GM19099 (cell line): Measurements from ENCODE around the gene TRNP1.

Experiments used
- POLR2A ChIP-seq: IDR thresholded peaks from 3 replicates; pipeline ENCODE4 v1.6.1; 2011; ENCODE audit warnings: low read depth; ENCODE audit not compliant: insufficient read length; ENCODE audit errors: extremely low read depth

Gene TRNP1

DNA sequence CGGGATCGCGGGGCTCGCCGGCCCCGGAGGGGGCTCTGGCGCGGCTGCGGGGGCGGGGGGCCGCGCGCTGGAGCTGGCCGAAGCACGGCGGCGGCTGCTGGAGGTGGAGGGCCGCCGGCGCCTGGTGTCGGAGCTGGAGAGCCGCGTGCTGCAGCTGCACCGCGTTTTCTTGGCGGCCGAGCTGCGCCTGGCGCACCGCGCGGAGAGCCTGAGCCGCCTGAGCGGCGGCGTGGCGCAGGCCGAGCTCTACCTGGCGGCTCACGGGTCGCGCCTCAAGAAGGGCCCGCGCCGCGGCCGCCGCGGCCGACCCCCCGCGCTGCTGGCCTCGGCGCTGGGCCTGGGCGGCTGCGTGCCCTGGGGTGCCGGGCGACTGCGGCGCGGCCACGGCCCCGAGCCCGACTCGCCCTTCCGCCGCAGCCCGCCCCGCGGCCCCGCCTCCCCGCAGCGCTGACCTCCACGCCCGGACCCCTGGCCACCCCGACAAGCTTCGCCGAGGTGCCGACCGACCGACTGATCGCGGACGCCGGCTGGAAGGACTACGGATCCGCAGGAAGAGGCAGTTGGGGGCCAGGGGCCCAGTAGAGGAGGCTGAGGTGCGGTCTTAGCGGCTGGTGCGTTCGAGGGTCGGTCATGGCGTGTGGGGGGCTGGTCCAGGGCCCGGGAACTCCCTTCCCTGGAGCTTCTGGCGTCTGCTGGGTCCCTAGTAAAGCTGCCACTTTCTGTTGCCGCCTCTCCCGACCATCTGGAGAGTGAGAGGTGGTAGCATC is 711 bp downstream of the TRNP1 start:
- TF ChIP-seq POLR2A = no peak

DNA sequence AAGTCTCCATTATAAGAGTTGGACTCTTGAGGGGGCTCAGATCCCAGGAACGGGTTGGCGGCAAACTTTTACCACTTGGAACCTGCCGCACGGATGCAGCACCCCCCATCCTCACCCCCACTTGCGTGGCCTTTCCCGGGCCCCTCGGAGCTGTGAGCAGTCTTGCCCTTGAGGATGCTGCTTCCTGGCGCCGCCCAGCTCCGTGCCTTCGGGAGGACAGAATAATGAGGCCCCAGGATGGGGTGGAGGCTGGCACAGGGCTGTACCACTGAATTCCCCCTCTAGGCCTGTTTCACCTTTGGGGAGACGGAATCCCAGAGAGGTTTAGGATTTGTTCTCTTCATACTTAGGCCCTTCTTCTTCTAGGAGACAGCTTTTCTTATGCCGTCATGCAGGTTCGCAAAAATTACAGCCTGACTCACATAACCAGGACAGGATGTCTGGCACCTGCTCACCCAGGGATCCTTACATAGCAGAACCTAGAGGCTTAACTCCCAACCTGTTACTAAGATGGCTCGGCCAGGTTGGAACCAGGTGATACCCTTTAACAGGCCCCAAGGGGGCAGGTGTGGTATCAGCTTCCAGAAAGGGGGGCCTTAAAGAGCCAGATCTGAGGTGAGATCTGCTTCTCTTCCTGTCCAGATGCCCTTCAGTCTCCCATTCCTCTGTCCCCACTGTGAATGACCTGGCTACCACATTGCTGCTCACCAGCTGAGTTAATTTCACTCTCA is 1.5 kb downstream of the TRNP1 start:
- TF ChIP-seq POLR2A = no peak

DNA sequence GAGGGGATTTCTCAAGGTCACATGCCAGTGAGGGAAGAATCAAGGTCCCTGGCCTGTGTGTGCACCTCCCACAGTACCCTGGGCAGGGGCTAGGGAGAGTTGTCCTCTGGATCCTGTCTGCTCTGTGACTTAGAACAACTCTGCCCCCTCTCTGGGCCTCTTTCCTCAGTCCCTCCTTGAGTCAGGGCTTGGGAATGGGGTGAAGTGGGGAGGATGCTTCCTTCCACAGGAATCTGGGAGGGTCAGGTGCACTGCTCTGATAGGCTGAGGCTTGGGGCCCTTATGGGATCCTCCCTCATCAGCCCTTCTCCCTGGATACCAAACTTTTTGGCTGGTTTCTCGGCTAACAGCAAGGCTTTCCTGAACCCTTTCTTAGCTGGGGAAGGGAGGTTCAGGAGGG is 2.5 kb downstream of the TRNP1 start:
- TF ChIP-seq POLR2A = no peak

DNA sequence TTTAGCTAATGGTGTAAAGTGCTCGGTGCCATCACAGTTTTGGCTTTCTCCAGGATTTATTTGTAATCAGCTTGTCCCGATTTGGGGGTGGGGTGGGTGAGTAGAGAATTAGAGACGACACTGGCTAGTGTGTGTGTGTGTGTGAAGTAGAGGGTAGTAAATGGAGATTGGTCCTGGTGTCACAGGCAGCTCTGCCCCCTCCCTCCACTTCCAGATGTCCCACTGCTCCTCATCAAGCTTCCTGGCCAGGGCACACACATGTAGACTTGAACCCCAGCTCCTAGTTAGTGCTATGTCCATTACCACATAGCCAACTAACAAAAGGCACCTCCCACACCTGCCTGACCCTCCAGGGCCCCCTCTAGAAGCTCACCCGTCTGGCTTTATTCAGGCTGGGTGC is 3.2 kb downstream of the TRNP1 start:
- no peak for TF ChIP-seq POLR2A

DNA sequence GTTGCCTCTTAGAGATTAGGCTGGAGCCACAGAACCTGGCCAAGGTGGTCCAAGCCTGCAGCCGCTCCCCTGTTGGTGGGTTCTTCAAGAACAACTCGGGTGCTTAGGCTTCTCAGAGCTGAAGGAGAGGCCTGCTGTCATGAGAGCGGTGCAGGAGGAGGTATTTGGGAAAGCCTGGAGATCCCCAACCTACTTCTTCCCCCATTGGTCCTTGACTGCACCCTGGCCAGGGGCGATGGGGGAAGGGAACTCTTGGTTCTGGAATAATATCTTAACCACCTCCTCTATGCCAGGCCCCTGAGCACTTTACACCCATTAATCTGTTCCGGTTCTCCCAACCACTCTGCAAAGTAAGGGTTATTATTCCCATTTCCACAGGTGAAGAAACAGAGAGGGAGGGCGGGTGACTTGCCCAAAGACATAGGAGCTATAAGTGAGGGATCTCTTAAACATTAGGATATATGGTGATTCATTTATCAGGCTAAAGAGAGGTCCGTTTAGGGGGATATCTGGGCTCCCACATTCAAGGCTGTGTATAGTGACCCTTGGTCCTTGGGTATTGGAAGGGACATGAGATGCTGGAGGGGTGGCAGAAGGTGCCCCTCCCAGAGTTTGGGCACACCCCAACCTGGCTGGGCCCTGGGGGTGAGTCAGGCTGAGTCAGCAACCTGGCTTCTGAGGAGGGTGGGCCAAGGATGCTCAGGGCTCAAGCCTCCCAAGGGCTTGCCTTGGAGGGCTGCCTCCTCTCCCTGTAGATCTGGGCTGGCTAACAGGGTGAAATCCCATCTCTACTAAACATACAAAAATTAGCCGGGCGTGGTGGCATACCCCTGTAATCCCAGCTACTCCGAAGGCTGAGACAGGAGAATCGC is 5.2 kb downstream of the TRNP1 start:
- no peak for TF ChIP-seq POLR2A

DNA sequence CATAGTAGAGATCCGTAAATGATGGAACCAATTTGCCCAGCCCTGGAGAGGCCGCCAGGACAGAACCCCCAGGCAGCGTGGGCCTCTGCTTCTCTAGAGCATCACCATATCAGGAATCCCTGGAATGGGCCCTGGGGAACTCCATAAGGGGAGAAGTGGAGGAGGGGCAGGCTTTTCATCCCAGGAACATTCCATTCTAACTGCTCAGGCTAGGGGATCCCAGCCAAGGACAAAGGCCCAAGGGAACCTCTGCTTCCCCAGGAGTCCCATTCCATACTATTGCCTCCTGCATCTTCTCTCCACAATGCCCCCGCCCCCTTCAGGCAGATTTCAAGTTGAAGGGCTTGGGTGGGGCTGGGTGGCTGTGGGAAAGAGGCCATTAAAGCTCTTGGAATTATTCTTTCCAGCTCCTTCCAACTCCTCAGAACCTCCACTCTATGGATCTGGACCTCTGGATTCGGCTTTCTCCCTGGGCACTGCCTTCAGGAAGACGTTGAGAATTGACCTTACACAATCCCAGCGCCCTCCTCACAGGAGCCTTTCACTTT is 6.0 kb downstream of the TRNP1 start:
- TF ChIP-seq POLR2A = no peak

DNA sequence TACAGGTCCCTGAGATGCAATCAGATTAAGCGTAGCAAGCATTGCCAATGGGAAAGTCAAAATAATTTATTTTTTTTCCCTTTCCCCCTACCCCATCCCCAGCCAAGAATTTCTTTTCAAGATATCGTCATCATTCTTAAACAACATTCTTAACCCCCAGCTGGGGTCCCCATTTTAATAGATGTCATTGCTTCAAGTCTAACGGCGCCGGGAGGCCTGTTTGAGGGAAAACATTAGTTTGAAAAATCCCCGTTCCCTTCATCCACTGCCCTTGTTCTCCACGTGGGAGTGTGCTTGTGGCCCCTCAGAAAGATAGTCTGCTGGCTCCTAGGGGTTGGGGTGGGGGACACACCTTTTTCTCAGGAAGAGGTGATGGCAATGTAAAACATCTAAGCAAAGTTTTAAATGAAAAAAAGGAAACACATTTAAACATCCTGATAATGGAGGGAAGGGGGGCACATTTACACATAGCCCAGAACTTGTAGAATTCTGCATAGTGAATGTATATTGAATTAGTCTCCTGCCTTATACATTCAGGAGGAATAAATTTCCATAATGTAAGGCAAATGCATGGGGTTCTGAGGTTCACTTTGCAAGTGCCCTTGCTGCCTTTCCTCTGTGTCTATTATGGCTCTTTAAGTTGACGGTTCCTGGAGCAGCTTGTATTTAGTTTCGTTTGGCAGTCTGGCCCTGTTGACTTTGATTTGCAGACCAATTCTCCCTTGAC is 6.8 kb downstream of the TRNP1 start:
- TF ChIP-seq POLR2A = no peak

DNA sequence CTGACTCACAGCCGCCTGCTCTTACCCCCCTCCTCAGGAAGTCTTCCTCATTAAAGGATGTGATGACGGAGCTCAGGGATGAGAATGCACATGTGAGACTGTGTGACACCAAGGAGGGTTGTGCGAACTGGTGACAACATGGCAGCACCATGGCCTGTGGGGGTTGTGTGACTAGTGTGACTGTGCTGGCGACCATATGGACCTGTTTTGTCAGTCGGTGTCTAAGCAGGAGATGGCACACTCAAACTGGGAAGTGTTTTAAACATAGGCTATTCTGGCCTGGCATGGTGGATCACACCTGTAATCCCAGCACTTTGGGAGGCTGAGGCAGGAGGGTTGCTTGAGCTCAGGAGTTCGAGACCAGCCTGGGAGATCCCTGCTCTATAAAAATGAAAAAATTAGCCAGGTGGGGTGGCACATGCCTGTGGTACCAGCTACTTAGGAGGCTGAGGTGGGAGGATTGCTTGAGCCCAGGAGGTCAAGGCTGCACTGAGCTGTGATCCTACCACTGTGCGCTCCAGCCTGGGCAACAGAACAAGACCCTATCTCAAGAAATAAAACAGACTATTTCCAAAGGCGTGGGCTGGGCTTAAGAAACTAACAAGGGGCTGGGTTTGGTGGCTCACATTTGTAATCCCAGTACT is 7.4 kb downstream of the TRNP1 start:
- TF ChIP-seq POLR2A = no peak

DNA sequence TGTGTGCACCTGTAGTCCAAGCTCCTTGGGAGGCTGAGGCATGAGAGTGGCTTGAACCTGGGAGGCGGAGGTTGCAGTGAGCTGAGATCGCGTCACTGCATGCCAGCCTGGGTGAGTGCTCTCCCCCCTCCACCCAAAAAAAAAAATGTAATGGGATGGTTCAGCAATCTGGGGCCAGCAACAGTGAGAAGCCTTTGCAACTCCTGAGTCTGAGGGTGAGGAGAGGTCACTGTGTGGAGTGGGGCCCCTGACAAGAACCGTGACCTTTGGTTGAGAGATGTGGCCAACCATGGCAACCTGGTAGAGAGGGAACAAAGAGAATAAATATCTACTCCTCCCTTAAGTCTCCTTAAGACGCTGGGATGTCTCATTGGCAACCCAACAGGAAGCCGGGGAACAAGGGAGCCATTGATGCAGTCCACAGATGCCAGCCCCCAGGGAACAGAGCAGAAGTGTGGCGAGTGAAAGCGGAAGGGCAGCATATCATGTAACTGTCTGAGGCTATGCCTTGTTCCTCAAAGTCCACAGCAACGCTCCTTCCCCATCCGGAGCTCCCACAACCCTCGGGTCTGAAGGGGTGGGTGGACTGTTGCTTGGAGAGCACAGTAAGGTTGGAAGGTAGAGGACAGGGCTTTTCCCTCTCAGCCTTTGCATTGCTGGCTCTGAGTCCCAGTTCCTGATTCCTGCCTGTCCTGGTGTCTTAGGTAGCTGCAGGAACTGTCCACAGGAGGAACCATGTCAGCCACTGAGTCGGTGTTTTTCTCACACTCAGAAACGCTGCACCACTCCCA is 8.3 kb downstream of the TRNP1 start:
- no peak for TF ChIP-seq POLR2A

DNA sequence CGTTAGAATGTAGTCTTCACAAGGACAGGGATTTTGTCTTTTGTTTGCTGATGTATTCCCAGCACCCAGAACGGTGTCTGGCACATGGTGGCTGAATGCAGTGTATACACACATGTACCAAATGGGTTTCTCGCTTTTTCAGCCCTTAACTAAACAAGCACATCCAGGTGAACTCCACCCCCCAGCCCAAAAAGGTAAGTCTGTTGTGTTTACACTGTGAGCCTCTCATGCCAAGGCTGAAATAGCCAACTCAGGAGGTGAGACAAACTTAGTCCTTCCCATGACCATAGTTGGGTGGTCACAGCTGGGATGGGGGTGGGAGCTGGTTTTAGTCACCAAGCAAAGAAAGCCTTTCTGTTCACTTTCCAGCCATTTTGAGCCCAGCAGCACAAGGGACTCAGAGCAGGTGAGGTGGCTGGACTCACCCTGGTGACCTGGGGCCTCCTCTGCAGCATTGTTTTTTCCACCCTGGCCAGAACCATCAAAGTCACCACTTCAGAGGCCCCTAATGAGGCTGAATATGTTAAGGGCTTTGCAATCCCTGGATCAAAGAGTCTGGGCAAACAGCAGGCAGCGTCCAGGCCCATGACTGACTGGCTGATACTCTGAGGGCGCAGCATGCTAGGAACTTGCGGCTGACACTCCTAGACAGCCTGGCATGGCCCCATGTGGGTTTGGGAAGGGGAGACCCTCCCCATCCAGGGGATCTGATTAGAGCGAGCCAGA is 10.4 kb downstream of the TRNP1 start:
- no peak for TF ChIP-seq POLR2A

DNA sequence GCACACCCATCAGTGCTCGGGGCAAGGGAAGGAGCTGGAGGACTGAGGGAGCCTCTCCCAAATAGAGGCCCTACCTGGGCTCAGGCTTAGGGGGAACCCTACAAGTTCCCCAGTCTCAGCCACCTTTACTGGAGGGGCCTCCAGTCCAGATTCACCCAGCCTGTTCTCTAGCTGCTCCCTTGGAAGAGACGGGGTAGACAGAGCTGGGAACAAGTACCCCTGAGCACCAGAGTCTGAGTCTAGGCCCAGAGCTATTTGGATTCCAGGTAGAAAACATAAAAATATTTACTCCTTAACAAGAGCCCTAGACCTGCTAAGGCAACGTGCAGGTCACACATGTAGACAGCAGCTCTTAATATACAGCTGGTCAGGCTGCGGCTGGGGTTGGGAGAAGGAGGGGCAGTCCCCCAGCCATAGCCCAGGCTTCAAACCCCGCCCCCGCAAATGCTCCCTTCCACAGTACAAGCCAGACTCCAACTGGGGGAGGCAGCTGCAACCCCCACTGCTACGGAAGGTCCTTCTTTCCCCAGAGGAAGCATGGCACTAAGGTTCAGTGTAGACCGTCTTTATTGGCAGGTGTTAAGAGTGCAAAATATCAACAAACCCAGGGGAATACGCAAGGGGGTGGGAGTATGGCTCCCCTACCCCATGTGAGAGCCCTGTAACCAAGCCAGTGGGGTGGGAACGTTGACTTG is 11.1 kb downstream of the TRNP1 start:
- TF ChIP-seq POLR2A = no peak

DNA sequence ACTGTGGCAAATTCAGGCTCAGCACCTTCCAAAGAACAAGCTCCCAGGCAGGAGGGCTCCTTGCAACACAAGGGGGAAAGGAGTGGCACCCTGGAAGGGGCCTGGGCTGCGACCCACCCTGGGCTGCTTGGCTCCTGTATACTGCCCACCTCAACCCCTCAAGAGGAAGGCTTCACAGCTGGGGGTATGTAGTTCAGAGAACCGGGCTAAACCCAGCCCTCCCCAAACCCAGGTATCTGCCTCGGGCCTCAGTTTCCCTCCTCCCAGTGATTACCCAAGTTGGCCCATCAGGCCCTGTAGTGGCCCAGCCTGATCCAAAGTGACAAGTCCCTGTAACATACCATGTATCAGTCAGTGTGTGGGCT is 11.7 kb downstream of the TRNP1 start:
- TF ChIP-seq POLR2A = no peak
